ENCODE measurements around the gene PTPRN2.

DNA sequence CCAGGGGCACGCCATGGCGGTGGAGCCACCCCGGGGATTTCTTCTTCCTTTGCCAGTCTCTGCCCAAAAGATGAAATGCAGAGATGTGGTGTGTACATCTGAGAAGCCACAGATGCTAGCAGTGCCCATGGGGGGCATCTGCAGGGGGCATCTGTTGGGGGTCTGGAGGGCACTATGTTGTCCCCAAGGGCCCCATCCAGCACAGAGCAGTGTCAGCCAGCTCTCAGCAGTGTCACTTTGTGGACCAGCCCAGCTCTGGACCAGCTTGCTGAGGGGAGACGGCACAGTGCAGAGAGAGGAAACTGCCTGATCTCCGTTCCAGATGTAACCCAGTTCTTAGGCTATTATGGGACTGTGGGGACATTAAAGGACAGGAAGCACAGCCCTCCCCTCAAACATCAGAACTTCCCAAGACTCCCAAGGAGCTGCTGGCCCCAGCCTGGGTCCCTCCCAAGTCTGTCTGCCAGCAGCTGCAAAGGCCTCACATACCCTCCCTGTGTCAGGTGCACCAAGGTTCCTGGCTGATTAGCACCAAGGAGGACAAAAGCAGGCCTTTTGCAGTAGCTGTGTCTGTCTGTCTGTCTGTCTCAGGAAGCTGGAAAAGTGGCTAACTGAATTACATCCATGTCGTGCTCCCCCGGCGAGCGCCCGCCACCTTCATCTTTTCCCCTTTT lies 536.5 kb downstream of the PTPRN2 start:
- TF ChIP-seq, protein P1, sequence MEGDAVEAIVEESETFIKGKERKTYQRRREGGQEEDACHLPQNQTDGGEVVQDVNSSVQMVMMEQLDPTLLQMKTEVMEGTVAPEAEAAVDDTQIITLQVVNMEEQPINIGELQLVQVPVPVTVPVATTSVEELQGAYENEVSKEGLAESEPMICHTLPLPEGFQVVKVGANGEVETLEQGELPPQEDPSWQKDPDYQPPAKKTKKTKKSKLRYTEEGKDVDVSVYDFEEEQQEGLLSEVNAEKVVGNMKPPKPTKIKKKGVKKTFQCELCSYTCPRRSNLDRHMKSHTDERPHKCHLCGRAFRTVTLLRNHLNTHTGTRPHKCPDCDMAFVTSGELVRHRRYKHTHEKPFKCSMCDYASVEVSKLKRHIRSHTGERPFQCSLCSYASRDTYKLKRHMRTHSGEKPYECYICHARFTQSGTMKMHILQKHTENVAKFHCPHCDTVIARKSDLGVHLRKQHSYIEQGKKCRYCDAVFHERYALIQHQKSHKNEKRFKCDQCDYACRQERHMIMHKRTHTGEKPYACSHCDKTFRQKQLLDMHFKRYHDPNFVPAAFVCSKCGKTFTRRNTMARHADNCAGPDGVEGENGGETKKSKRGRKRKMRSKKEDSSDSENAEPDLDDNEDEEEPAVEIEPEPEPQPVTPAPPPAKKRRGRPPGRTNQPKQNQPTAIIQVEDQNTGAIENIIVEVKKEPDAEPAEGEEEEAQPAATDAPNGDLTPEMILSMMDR (conservative IDR thresholded peaks at IDR 0.05 in 1 of 2, IDR thresholded peaks at IDR 0.05 in 1 of 2; ENCODE audit: low read depth in 1 of 2, low read length in 2 of 2), result no peak
- TF ChIP-seq EZH2 (IDR thresholded peaks at IDR 0.05; ENCODE audit: low read length, missing control alignments), result no peak

Measured in fibroblast of lung (primary cell).